GM23248 (cell line): ENCODE results near the gene DMRT1.

Experiments
- EZH2 ChIP-seq: fragments of 200-600 bp; sonication (generic); IDR thresholded peaks from 2 replicates; pipeline ENCODE4 v1.6.1; 2018; ENCODE audit warnings: antibody characterized with exemption, mild to moderate bottlenecking; ENCODE audit not compliant: insufficient read depth, poor library complexity, severe bottlenecking
- EZH2phosphoT487 ChIP-seq: fragments of 200-600 bp; sonication (generic); IDR thresholded peaks from 2 replicates; pipeline ENCODE4 v1.6.1; 2018; ENCODE audit warnings: antibody characterized with exemption, moderate library complexity, mild to moderate bottlenecking, low read depth; ENCODE audit not compliant: insufficient read depth

DNA sequence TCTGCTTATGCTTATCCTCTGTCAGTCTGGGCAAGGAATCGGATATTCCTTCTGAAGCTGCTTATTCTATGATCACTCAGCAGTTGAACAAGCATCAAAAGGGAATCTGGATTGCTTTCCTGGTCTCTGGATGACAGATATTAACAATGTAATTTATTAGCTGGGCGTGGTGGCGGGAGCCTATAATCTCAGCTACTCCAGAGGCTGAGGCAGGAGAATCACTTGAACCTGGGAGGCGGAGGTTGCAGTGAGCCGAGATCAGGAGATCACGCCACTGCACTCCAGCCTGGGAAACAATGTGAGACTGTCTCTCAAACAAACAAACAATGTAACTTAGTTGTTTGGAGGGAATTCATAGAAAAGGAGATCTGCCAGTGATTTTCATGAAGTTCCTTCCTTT lies 45.4 kb downstream of the DMRT1 start:
- TF ChIP-seq EZH2 (no peak), EZH2phosphoT487 (no peak)
